HEK293 (cell line): Measurements from ENCODE around the gene CTSZ.

Experiments
- CTCF ChIA-PET: fragments of 350-600 bp; formaldehyde crosslinking; extraction: SDS; loops from one replicate; lab custom pipeline; 2021; ENCODE audit warnings: antibody characterized with exemption; lab: Yijun Ruan, JAX
- POLR2A ChIA-PET: fragments of 300-600 bp; formaldehyde crosslinking; extraction: SDS; loops from one replicate; lab custom pipeline; 2020; ENCODE audit warnings: antibody characterized with exemption, inconsistent platforms; lab: Yijun Ruan, JAX
- H3K27ac ChIP-seq: fragments of 200-500 bp; sonication (Bioruptor generic); 2 replicates; pipeline ENCODE4 v1.5.1; 2014; ENCODE audit warnings: low read depth, low read length, control low read depth, inconsistent platforms; ENCODE audit errors: extremely low read depth
- H3K36me3 ChIP-seq, 2 experiments: fragments of 200-500 bp in 1 of 2; sonication (Bioruptor generic) in 1 of 2; 1 replicate in 1 of 2; 2 replicates in 1 of 2; pipeline ENCODE4 v1.5.1; 2014 to 2017; ENCODE audit warnings: inconsistent platforms in 2 of 2, low read length in 2 of 2; ENCODE audit not compliant: control insufficient read depth in 2 of 2, insufficient read depth in 1 of 2
- H3K4me1 ChIP-seq: fragments of 200-500 bp; sonication (Bioruptor generic); 2 replicates; pipeline ENCODE4 v1.5.1; 2014; ENCODE audit warnings: mild to moderate bottlenecking, low read length, inconsistent platforms; ENCODE audit not compliant: control insufficient read depth, insufficient read depth
- H3K4me3 ChIP-seq: 2 replicates; pipeline ENCODE4 v1.5.1; 2011; ENCODE audit warnings: low read depth, mild to moderate bottlenecking, control low read depth, low read length, moderate library complexity
- H3K9me3 ChIP-seq: fragments of 200-500 bp; sonication (Bioruptor generic); 2 replicates; pipeline ENCODE4 v1.5.1; 2014; ENCODE audit warnings: low read depth, low read length, inconsistent platforms; ENCODE audit not compliant: control insufficient read depth, insufficient read depth
- GLIS1 ChIP-seq: fragments of 450-650 bp; formaldehyde crosslinking; IDR thresholded peaks from 2 replicates; pipeline ENCODE4 v1.5.1; 2016; ENCODE audit warnings: missing biosample characterization, missing genetic modification characterization
- HOXA7 ChIP-seq: sonication (generic); formaldehyde crosslinking; IDR thresholded peaks from 2 replicates; pipeline ENCODE4 v1.8.1; 2022; ENCODE audit warnings: missing genetic modification reagents, borderline replicate concordance
- OSR2 ChIP-seq: fragments of 450-650 bp; formaldehyde crosslinking; IDR thresholded peaks from 2 replicates; pipeline ENCODE4 v1.5.1; 2016; ENCODE audit warnings: missing biosample characterization, missing genetic modification characterization
- SETDB1 ChIP-seq: IDR thresholded peaks from one replicate; pipeline ENCODE4 v1.6.1; 2017; ENCODE audit warnings: mild to moderate bottlenecking, low read length, moderate library complexity, mixed read lengths; ENCODE audit not compliant: insufficient read length
- SP3 ChIP-seq: fragments of 450-650 bp; formaldehyde crosslinking; IDR thresholded peaks from 2 replicates; pipeline ENCODE4 v1.5.1; 2016; ENCODE audit warnings: missing biosample characterization, missing genetic modification characterization
- ZBTB20 ChIP-seq: fragments of 450-650 bp; formaldehyde crosslinking; IDR thresholded peaks from 2 replicates; pipeline ENCODE4 v1.5.1; 2016; ENCODE audit warnings: missing biosample characterization, missing genetic modification characterization
- ZNF10 ChIP-seq: fragments of 450-650 bp; formaldehyde crosslinking; IDR thresholded peaks from 2 replicates; pipeline ENCODE4 v1.5.1; 2017; ENCODE audit warnings: missing biosample characterization, missing genetic modification characterization
- ZNF223 ChIP-seq: fragments of 450-650 bp; formaldehyde crosslinking; IDR thresholded peaks from 2 replicates; pipeline ENCODE4 v1.5.1; 2016; ENCODE audit warnings: missing biosample characterization, missing genetic modification characterization
- ZNF302 ChIP-seq: fragments of 450-650 bp; formaldehyde crosslinking; IDR thresholded peaks from 2 replicates; pipeline ENCODE4 v1.5.1; 2016; ENCODE audit warnings: missing biosample characterization, missing genetic modification characterization, low read depth
- ZNF366 ChIP-seq: fragments of 450-650 bp; formaldehyde crosslinking; conservative IDR thresholded peaks from 2 replicates; pipeline ENCODE4 v1.5.1; 2016; ENCODE audit warnings: missing biosample characterization, missing genetic modification characterization
- ZNF521 ChIP-seq: fragments of 450-650 bp; formaldehyde crosslinking; IDR thresholded peaks from 2 replicates; pipeline ENCODE4 v1.5.1; 2017; ENCODE audit warnings: missing biosample characterization, mild to moderate bottlenecking, missing genetic modification characterization
- ZNF585B ChIP-seq: fragments of 450-650 bp; formaldehyde crosslinking; IDR thresholded peaks from 2 replicates; pipeline ENCODE4 v1.5.1; 2016; ENCODE audit warnings: missing biosample characterization, missing genetic modification characterization
- ZNF670 ChIP-seq: fragments of 450-650 bp; formaldehyde crosslinking; IDR thresholded peaks from 2 replicates; pipeline ENCODE4 v1.5.1; 2016; ENCODE audit warnings: missing biosample characterization, missing genetic modification characterization, low read depth
- TF ChIP-seq, protein P1 (sequence below): fragments of 450-650 bp; formaldehyde crosslinking; IDR thresholded peaks from 2 replicates; pipeline ENCODE4 v1.5.1; 2016; ENCODE audit warnings: missing biosample characterization, missing genetic modification characterization
- TF ChIP-seq, protein P2 (sequence below): fragments of 450-650 bp; formaldehyde crosslinking; IDR thresholded peaks from 2 replicates; pipeline ENCODE4 v1.5.1; 2017; ENCODE audit warnings: missing biosample characterization, missing genetic modification characterization
- TF ChIP-seq, protein P3 (sequence below): fragments of 450-650 bp; formaldehyde crosslinking; IDR thresholded peaks from 2 replicates; pipeline ENCODE4 v1.5.1; 2016; ENCODE audit warnings: missing biosample characterization, missing genetic modification characterization, borderline replicate concordance

CTSZ gene

GRCh38 chr20:58986286-58986967 is 20.6 kb downstream of the CTSZ start:
- CTCF ChIA-PET = no interaction called here

GRCh38 chr20:58985656-58986055 is 21.4 kb downstream of the CTSZ start:
- no peaks in the 10 kb centered on the region for H3K4me1 ChIP-seq
- no peaks in the 10 kb centered on the region for H3K9me3 ChIP-seq
- ChIA-PET POLR2A (interaction anchor here (1.5 kb wide), 1 partner anchor 88 kb away, joined by 3 read pairs; no protein-coding TSS in a partner anchor), CTCF (no interaction called here)
- no peak overlapping the region for H3K27ac ChIP-seq
- peaks cover 11 to 60% of the 10 kb centered on the region in 2 experiments; a peak in 2 of 3 replicates for H3K36me3 ChIP-seq
- no peak overlapping the region for H3K4me3 ChIP-seq
- TF ChIP-seq, protein P1, sequence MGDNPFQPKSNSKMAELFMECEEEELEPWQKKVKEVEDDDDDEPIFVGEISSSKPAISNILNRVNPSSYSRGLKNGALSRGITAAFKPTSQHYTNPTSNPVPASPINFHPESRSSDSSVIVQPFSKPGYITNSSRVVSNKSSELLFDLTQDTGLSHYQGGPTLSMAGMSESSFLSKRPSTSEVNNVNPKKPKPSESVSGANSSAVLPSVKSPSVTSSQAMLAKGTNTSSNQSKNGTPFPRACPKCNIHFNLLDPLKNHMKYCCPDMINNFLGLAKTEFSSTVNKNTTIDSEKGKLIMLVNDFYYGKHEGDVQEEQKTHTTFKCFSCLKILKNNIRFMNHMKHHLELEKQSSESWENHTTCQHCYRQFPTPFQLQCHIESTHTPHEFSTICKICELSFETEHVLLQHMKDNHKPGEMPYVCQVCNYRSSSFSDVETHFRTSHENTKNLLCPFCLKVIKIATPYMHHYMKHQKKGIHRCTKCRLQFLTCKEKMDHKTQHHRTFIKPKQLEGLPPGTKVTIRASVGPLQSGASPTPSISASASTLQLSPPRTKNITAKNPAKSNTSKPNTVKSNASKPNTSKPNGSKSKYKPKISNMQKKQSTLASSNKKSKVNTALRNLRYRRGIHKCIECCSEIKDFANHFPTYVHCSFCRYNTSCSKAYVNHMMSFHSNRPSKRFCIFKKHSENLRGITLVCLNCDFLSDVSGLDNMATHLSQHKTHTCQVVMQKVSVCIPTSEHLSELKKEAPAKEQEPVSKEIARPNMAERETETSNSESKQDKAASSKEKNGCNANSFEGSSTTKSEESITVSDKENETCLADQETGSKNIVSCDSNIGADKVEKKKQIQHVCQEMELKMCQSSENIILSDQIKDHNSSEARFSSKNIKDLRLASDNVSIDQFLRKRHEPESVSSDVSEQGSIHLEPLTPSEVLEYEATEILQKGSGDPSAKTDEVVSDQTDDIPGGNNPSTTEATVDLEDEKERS (tag by site-specific recombination) = no peak
- no peak for TF ChIP-seq ZNF302 (tag by site-specific recombination)
- no peak for TF ChIP-seq OSR2 (tag by site-specific recombination)
- no peak for TF ChIP-seq SETDB1

More at GRCh38 chr20:58986286-58986967, 20.6 kb downstream of the CTSZ start:
- Histone ChIP-seq H3K36me3 (peaks cover 11 to 68% of the 10 kb centered on the region in 2 experiments; a peak in 2 of 3 replicates), H3K27ac (no peak overlapping the region), H3K9me3 (no peaks in the 10 kb centered on the region), H3K4me1 (no peaks in the 10 kb centered on the region), H3K4me3 (no peak overlapping the region)
- POLR2A ChIA-PET = interaction anchor here (1.5 kb wide), 1 partner anchor 88 kb away, joined by 3 read pairs; no protein-coding TSS in a partner anchor
- TF ChIP-seq ZNF521 = no peak
- TF ChIP-seq SP3 (tag by site-specific recombination) = no peak
- no peak for TF ChIP-seq ZNF366
- no peak for TF ChIP-seq GLIS1 (tag by site-specific recombination)
- no peak for TF ChIP-seq HOXA7 (CRISPR knock-in tag)
- TF ChIP-seq, protein P2, sequence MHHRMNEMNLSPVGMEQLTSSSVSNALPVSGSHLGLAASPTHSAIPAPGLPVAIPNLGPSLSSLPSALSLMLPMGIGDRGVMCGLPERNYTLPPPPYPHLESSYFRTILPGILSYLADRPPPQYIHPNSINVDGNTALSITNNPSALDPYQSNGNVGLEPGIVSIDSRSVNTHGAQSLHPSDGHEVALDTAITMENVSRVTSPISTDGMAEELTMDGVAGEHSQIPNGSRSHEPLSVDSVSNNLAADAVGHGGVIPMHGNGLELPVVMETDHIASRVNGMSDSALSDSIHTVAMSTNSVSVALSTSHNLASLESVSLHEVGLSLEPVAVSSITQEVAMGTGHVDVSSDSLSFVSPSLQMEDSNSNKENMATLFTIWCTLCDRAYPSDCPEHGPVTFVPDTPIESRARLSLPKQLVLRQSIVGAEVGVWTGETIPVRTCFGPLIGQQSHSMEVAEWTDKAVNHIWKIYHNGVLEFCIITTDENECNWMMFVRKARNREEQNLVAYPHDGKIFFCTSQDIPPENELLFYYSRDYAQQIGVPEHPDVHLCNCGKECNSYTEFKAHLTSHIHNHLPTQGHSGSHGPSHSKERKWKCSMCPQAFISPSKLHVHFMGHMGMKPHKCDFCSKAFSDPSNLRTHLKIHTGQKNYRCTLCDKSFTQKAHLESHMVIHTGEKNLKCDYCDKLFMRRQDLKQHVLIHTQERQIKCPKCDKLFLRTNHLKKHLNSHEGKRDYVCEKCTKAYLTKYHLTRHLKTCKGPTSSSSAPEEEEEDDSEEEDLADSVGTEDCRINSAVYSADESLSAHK = no peak
- TF ChIP-seq ZBTB20 = no peak
- TF ChIP-seq, protein P3, sequence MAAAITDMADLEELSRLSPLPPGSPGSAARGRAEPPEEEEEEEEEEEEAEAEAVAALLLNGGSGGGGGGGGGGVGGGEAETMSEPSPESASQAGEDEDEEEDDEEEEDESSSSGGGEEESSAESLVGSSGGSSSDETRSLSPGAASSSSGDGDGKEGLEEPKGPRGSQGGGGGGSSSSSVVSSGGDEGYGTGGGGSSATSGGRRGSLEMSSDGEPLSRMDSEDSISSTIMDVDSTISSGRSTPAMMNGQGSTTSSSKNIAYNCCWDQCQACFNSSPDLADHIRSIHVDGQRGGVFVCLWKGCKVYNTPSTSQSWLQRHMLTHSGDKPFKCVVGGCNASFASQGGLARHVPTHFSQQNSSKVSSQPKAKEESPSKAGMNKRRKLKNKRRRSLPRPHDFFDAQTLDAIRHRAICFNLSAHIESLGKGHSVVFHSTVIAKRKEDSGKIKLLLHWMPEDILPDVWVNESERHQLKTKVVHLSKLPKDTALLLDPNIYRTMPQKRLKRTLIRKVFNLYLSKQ (tag by site-specific recombination) = no peak
- no peak for TF ChIP-seq ZNF10 (tag by site-specific recombination)
- no peak for TF ChIP-seq ZNF670
- no peak for TF ChIP-seq ZNF585B
- no peak for TF ChIP-seq ZNF223 (tag by site-specific recombination)
